GM18502 (cell line): ENCODE data around the gene GABBR2.

Experiments used
- ATAC-seq: cut with Tn5 transposase; IDR thresholded peaks from one replicate; pipeline ENCODE4 v1.9.1; 2021; ENCODE audit warnings: mild to moderate bottlenecking; ENCODE audit not compliant: unreplicated experiment, poor library complexity

Gene GABBR2

GRCh38 chr9:98341157-98342097, 367.3 kb downstream of the GABBR2 start:
- no peak for ATAC-seq

- ATAC-seq: no peak
These were observed 368.5 kb downstream of the GABBR2 start for GRCh38 chr9:98339987-98340800.

- ATAC-seq: no peak
These were observed 373.1 kb downstream of the GABBR2 start for GRCh38 chr9:98335661-98336060.

DNA sequence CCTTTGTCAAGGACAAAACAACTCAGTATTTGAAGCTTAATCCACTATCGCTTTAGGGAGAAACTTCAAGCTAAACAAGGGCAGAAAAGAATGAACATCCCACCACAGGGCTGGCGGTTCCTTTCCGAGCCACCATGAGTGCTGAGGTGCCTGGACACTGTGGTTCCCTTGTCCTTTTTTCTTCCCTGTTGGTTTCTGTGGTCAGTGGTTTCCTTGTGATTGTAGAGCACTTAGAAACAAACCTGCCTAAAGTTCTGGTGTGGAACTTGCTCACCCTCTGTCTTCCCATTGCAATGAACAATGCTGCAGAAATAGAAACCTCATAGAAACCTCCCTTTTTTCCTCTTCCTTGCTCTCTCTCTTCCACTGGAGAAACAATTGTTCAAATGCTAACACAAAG, 373.9 kb downstream of the GABBR2 start:
- ATAC-seq: no peak

GRCh38 chr9:98333703-98334582, 374.8 kb downstream of the GABBR2 start:
- ATAC-seq: no peak

DNA sequence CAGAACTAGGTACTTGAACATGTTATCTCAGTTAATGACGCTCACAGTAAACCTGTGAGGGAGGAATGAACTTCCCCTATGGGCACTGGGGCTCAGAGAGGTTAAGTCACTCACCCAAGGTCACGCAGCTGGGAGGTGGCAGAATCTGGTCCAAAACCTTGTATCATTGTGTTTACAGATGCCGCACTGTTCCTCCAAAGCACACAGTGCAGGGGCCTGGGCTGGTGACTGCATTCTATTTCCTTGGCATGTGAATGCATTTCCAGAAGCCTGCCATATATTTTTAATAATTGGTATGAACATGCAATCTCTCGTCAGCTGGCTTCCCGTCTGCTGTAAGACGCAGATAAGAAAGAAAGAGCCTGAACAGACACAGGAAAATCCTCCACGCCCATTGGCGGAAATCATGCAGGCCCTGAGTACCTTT, 376.3 kb downstream of the GABBR2 start:
- ATAC-seq: no peak

GRCh38 chr9:98331536-98332259, 377.0 kb downstream of the GABBR2 start:
- ATAC-seq: no peak

GRCh38 chr9:98330831-98331230, 377.9 kb downstream of the GABBR2 start:
- no peak for ATAC-seq

- no peak for ATAC-seq
These were observed 378.8 kb downstream of the GABBR2 start for GRCh38 chr9:98329904-98330303.

GRCh38 chr9:98329281-98329680, 379.5 kb downstream of the GABBR2 start:
- no peak for ATAC-seq

- ATAC-seq: no peak
These were observed 380.0 kb downstream of the GABBR2 start for GRCh38 chr9:98328770-98329169.

GRCh38 chr9:98328141-98328540, 380.6 kb downstream of the GABBR2 start:
- no peak for ATAC-seq

- no peak for ATAC-seq
These were observed 381.5 kb downstream of the GABBR2 start for GRCh38 chr9:98327249-98327561.

GRCh38 chr9:98326459-98327248, 382.1 kb downstream of the GABBR2 start:
- no peak for ATAC-seq

DNA sequence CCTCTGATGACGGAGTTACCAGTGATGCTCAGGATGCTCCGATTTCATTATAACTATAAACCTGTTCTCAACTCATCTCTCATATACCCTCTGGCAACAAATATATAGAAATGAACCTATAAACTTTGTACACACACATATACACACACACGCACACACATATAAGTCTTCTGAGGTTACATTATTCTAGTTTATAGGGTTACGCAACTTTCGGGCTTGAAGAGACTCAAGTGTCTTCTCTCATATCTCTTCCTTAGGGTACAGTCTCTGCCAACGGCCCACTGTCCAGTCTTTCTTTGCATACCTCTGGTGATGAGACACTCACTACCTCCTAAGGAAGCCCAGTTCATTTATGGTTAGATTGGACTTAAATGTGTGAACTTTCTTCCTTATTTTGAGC, 383.9 kb downstream of the GABBR2 start:
- no peak for ATAC-seq

- ATAC-seq: no peak
These were observed 385.0 kb downstream of the GABBR2 start for GRCh38 chr9:98323831-98324135.

- no peak for ATAC-seq
These were observed 385.5 kb downstream of the GABBR2 start for GRCh38 chr9:98323051-98323830.

DNA sequence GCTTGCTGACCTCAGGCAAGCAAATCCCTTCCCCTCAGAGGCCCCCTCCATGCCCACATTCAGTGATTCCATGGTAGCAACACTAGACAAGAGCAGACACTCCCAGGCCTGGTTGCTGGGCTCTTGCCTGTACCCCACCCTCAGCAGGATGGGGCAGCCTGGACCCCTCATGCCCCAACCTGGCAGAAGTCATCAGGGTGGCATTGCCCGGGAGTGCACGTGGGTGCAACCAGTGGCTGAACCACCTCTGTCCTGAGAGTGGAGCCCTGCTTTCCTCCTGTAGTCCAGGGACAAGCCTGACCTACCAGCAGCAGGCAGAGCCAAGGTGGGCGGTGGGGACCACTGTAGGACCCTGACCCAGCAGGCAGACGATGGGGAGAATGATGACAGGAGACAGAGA, 387.5 kb downstream of the GABBR2 start:
- ATAC-seq: no peak
